CD4-positive, alpha-beta T cell treated with Interleukin-6 at 100 ng/mL for 8 hours (primary cell): ENCODE results near the gene SDHC.
"Not testable (repeated sequence)": the region's sequence is repeated elsewhere in the genome, so short reads cannot be mapped to it uniquely, and the experiment has no call there.

ENCODE experiments used
- DNase-seq: peaks from one replicate; pipeline ENCODE4 v3.0.0-alpha.2; 2020; ENCODE audit warnings: mixed read lengths, low spot score

SDHC gene

GRCh38 chr1:161388639-161389038 is 74.5 kb downstream of the SDHC start:
- no peak for DNase-seq

GRCh38 chr1:161389158-161389557 is 75.0 kb downstream of the SDHC start:
- not testable (repeated sequence) for DNase-seq

- peak; percentile 95 for DNase-seq
These were observed 75.7 kb downstream of the SDHC start for GRCh38 chr1:161389691-161390558.

- DNase-seq, result no peak
These were observed 76.3 kb downstream of the SDHC start for GRCh38 chr1:161390559-161390858.

GRCh38 chr1:161391136-161391535 is 77.0 kb downstream of the SDHC start:
- DNase-seq, result not testable (repeated sequence)

GRCh38 chr1:161391611-161392010 is 77.4 kb downstream of the SDHC start:
- no peak for DNase-seq

GRCh38 chr1:161393151-161393550 is 79.0 kb downstream of the SDHC start:
- DNase-seq, result no peak

GRCh38 chr1:161397038-161397437 is 82.9 kb downstream of the SDHC start:
- not testable (repeated sequence) for DNase-seq

GRCh38 chr1:161398900-161399256 is 84.7 kb downstream of the SDHC start:
- no peak for DNase-seq

GRCh38 chr1:161399257-161399998 is 85.2 kb downstream of the SDHC start:
- peak; percentile 91 for DNase-seq

- no peak for DNase-seq
These were observed 88.3 kb downstream of the SDHC start for GRCh38 chr1:161402446-161402845.

GRCh38 chr1:161404051-161404597 is 89.9 kb downstream of the SDHC start:
- DNase-seq, result no peak

- not testable (repeated sequence) for DNase-seq
These were observed 92.4 kb downstream of the SDHC start for GRCh38 chr1:161406551-161406950.

GRCh38 chr1:161407451-161407985 is 93.3 kb downstream of the SDHC start:
- DNase-seq, result no peak

GRCh38 chr1:161408429-161409052 is 94.4 kb downstream of the SDHC start:
- no peak for DNase-seq

GRCh38 chr1:161409848-161410635 is 95.9 kb downstream of the SDHC start:
- DNase-seq, result not testable (repeated sequence)

- DNase-seq, result not testable (repeated sequence)
These were observed 96.4 kb downstream of the SDHC start for GRCh38 chr1:161410636-161410970.
